Lower leg skin (tissue), 3 donors: Measurements from ENCODE around the gene ZNF326.

Source experiments
- CTCF ChIP-seq, 3 donors: fragments of 450-650 bp; IDR thresholded peaks; one replicate each; pipeline ENCODE4 v1.5.1; 2016; ENCODE audit warnings: antibody characterized with exemption in 3 of 3, mild to moderate bottlenecking in 3 of 3, moderate library complexity in 2 of 3
- POLR2A ChIP-seq, 2 donors: fragments of 450-650 bp; IDR thresholded peaks; one replicate each; pipeline ENCODE4 v1.6.1; 2016 to 2017; ENCODE audit warnings: antibody characterized with exemption in 2 of 2, mild to moderate bottlenecking in 1 of 2, moderate library complexity in 1 of 2

- TF ChIP-seq CTCF (IDR thresholded peaks at IDR 0.05) (no peak), POLR2A (IDR thresholded peaks at IDR 0.05) (no peak)
Observed at GRCh38 chr1:90067194-90067931, 72.5 kb downstream of the ZNF326 start.
